ACC112 (cell line): ENCODE data around the gene RFXANK.
A peak's percentile ranks its signal among the peaks of the same experiment; 100 is the strongest.

Experiments used
- H2AFZ ChIP-seq: fragments of 200-600 bp; sonication (generic); one replicate; pipeline ENCODE4 v1.6.0; 2017; ENCODE audit warnings: antibody characterized with exemption, low read length; ENCODE audit not compliant: unreplicated experiment
- H3K27ac ChIP-seq: fragments of 200-600 bp; sonication (generic); 2 replicates; pipeline ENCODE4 v1.5.1; 2014; ENCODE audit warnings: low read depth, mild to moderate bottlenecking, antibody characterized with exemption, low read length, moderate library complexity
- H3K27me3 ChIP-seq: fragments of 200-600 bp; sonication (generic); 2 replicates; pipeline ENCODE4 v1.6.1; 2014; ENCODE audit warnings: mild to moderate bottlenecking, antibody characterized with exemption, low read length, moderate library complexity, mixed read lengths; ENCODE audit not compliant: insufficient read depth
- H3K36me3 ChIP-seq: fragments of 200-600 bp; sonication (generic); 2 replicates; pipeline ENCODE4 v1.6.1; 2016; ENCODE audit warnings: mild to moderate bottlenecking, antibody characterized with exemption, low read length, moderate library complexity, mixed read lengths; ENCODE audit not compliant: insufficient read depth
- H3K4me1 ChIP-seq: fragments of 200-600 bp; sonication (generic); one replicate; pipeline ENCODE4 v1.6.1; 2016; ENCODE audit warnings: low read length, mixed read lengths; ENCODE audit not compliant: insufficient read depth, unreplicated experiment, control insufficient read depth
- H3K4me3 ChIP-seq: fragments of 200-600 bp; sonication (generic); 2 replicates; pipeline ENCODE4 v1.5.1; 2014; ENCODE audit warnings: mild to moderate bottlenecking, low read depth, low read length
- H3K79me2 ChIP-seq: fragments of 200-600 bp; sonication (generic); one replicate; pipeline ENCODE4 v1.6.0; 2016; ENCODE audit warnings: low read length; ENCODE audit not compliant: control insufficient read depth, unreplicated experiment, insufficient read depth

RFXANK gene

GRCh38 chr19:19191768-19192077 lies 335 bp upstream of the RFXANK start:
- Histone ChIP-seq H3K79me2 (peaks cover 38% of the 10 kb centered on the region), H3K36me3 (no peaks in the 10 kb centered on the region)

GRCh38 chr19:19192910-19193423 lies 909 bp downstream of the RFXANK start:
- H3K36me3 ChIP-seq: no peaks in the 10 kb centered on the region
- H3K27ac ChIP-seq: peak overlapping the region; percentile 45
- H3K4me1 ChIP-seq: peaks cover 11% of the 10 kb centered on the region
- peak overlapping the region; percentile 98 for H3K4me3 ChIP-seq
- H2AFZ ChIP-seq: peak overlapping the region; percentile 81
- H3K79me2 ChIP-seq: peaks cover 38% of the 10 kb centered on the region
- H3K27me3 ChIP-seq: no peaks in the 10 kb centered on the region

More at GRCh38 chr19:19191768-19192077, 335 bp upstream of the RFXANK start:
- H3K27me3 ChIP-seq: no peaks in the 10 kb centered on the region
- peak overlapping the region; percentile 98 for H3K4me3 ChIP-seq
- H3K4me1 ChIP-seq: peaks cover 11% of the 10 kb centered on the region
- peak overlapping the region; percentile 95 for H3K27ac ChIP-seq
- H2AFZ ChIP-seq: peak overlapping the region; percentile 100

GRCh38 chr19:19193926-19194325 lies 1.9 kb downstream of the RFXANK start:
- no peaks in the 10 kb centered on the region for H3K36me3 ChIP-seq
- H3K27ac ChIP-seq: no peak overlapping the region
- H3K27me3 ChIP-seq: no peaks in the 10 kb centered on the region
- peaks cover 38% of the 10 kb centered on the region for H3K79me2 ChIP-seq
- H2AFZ ChIP-seq: no peak overlapping the region
- peaks cover 11% of the 10 kb centered on the region for H3K4me1 ChIP-seq
- H3K4me3 ChIP-seq: peak overlapping the region; percentile 98

- peak overlapping the region; percentile 84 for H3K4me3 ChIP-seq
- H3K36me3 ChIP-seq: no peaks in the 10 kb centered on the region
- H3K79me2 ChIP-seq: peaks cover 5% of the 10 kb centered on the region
- no peak overlapping the region for H2AFZ ChIP-seq
- H3K27ac ChIP-seq: 0 out of 2 replicates have a peak overlapping the region, but pooled peaks have one; percentile 57
- H3K4me1 ChIP-seq: peaks cover 5% of the 10 kb centered on the region
- peaks cover 3% of the 10 kb centered on the region; the same call in 1 of the 2 replicates for H3K27me3 ChIP-seq
These were observed 9.9 kb downstream of the RFXANK start for GRCh38 chr19:19201697-19202630.

GRCh38 chr19:19202707-19203011 lies 10.6 kb downstream of the RFXANK start:
- H3K27ac ChIP-seq: peak overlapping the region; percentile 57; the same call in 1 of the 2 replicates

GRCh38 chr19:19203012-19203856 lies 11.2 kb downstream of the RFXANK start, which contains the start of gene NR2C2AP:
Gene NR2C2AP, minus strand, starts transcription at chr19:19203414. Its CDS starts 354 bp downstream, at chr19:19203060.
- H3K79me2 ChIP-seq: peaks cover 5% of the 10 kb centered on the region
- H3K27ac ChIP-seq: peak within 1 kb of the TSS; percentile 57
- peak within 1 kb of the TSS; percentile 74 for H2AFZ ChIP-seq
- no peaks in the 10 kb centered on the region for H3K36me3 ChIP-seq
- peak within 1 kb of the TSS; percentile 84 for H3K4me3 ChIP-seq
- peaks cover 4% of the 10 kb centered on the region; the same call in 1 of the 2 replicates for H3K27me3 ChIP-seq
- peaks cover 5% of the 10 kb centered on the region for H3K4me1 ChIP-seq

More at GRCh38 chr19:19202707-19203011, 10.6 kb downstream of the RFXANK start:
- Histone ChIP-seq H3K27me3 (peaks cover 4% of the 10 kb centered on the region; the same call in 1 of the 2 replicates), H2AFZ (peak overlapping the region; percentile 74), H3K36me3 (no peaks in the 10 kb centered on the region), H3K79me2 (peaks cover 5% of the 10 kb centered on the region), H3K4me1 (peaks cover 5% of the 10 kb centered on the region), H3K4me3 (peak overlapping the region; percentile 84)

GRCh38 chr19:19204181-19204580 lies 12.1 kb downstream of the RFXANK start:
- Histone ChIP-seq H2AFZ (no peak overlapping the region), H3K27ac (no peak overlapping the region), H3K36me3 (no peaks in the 10 kb centered on the region), H3K79me2 (peaks cover 5% of the 10 kb centered on the region), H3K4me1 (peaks cover 5% of the 10 kb centered on the region), H3K27me3 (peaks cover 4% of the 10 kb centered on the region; the same call in 1 of the 2 replicates), H3K4me3 (no peak overlapping the region)

- H3K27ac ChIP-seq: no peak overlapping the region
- H3K4me1 ChIP-seq: peaks cover 5% of the 10 kb centered on the region
- H3K79me2 ChIP-seq: peaks cover 5% of the 10 kb centered on the region
- H2AFZ ChIP-seq: no peak overlapping the region
- H3K27me3 ChIP-seq: peaks cover 7% of the 10 kb centered on the region; the same call in 1 of the 2 replicates
- H3K4me3 ChIP-seq: no peak overlapping the region
- H3K36me3 ChIP-seq: no peaks in the 10 kb centered on the region
These were observed 13.7 kb downstream of the RFXANK start for GRCh38 chr19:19205416-19206410.

- Histone ChIP-seq H2AFZ (no peak overlapping the region), H3K79me2 (peaks cover 5% of the 10 kb centered on the region), H3K27me3 (peaks cover 16% of the 10 kb centered on the region), H3K4me1 (peaks cover 5% of the 10 kb centered on the region), H3K36me3 (no peaks in the 10 kb centered on the region), H3K27ac (no peak overlapping the region), H3K4me3 (no peak overlapping the region)
These were observed 14.9 kb downstream of the RFXANK start for GRCh38 chr19:19206938-19207337.
